ENCODE data around the gene NBEA. TPM values are rescaled to one million over a fixed set of nuclear protein-coding genes. Genes with fewer than 3 reads are reported as not detected.

NBEA gene
- total RNA-seq, 4 donors from 2014 or later, result 1.4 to 14.9 (median 4.1) TPM

DNA sequence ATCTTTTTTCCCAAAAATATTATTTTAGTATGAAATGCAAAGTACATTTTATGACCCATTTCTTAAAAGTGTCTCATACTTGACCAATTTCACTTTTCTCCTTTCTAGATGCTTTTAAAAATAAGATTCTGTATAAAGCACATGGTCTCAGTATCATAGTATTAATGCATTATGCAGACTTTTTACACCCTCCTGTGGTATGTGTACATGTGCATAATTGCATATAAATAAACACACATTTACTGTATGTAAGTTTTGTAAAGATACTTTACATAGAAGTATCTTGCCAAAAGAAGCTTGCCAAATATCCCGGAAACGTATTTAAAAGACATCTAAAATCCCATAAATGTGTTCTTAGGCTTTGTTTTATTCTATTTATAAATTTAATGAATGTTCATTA, 619.5 kb downstream of the NBEA start:
- Histone ChIP-seq H3K36me3 (no peaks in the 10 kb centered on the region), H3K4me3 (no peak overlapping the region), H3K27me3 (no peaks in the 10 kb centered on the region), H3K9me3 (no peaks in the 10 kb centered on the region), H3K4me1 (no peaks in the 10 kb centered on the region), H3K27ac (no peak overlapping the region)
- DNase-seq, result no peak
- TF ChIP-seq, protein P1, sequence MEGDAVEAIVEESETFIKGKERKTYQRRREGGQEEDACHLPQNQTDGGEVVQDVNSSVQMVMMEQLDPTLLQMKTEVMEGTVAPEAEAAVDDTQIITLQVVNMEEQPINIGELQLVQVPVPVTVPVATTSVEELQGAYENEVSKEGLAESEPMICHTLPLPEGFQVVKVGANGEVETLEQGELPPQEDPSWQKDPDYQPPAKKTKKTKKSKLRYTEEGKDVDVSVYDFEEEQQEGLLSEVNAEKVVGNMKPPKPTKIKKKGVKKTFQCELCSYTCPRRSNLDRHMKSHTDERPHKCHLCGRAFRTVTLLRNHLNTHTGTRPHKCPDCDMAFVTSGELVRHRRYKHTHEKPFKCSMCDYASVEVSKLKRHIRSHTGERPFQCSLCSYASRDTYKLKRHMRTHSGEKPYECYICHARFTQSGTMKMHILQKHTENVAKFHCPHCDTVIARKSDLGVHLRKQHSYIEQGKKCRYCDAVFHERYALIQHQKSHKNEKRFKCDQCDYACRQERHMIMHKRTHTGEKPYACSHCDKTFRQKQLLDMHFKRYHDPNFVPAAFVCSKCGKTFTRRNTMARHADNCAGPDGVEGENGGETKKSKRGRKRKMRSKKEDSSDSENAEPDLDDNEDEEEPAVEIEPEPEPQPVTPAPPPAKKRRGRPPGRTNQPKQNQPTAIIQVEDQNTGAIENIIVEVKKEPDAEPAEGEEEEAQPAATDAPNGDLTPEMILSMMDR (IDR thresholded peaks at IDR 0.05), result no peak
- no peak for TF ChIP-seq POLR2A (IDR thresholded peaks at IDR 0.05)

DNA sequence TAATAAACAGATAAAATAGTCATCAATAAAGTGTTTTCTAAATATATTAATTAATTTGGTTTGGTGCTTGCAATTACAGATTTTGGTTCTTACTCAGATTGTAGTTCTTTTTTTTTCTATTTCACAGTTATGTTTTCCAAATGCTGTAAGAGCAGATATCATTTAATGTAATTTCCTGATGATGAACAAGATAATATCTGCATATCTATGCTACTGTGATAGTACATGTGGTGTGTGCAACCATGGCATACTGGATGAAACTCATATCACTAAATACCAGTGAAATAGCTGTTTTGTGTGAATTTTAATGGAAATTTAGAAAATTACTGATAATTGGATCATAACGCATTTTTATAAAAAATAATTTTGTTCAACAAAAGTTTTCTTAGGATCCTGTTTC, 623.2 kb downstream of the NBEA start:
- TF ChIP-seq, protein P1 (IDR thresholded peaks at IDR 0.05), result no peak
- TF ChIP-seq POLR2A (IDR thresholded peaks at IDR 0.05), result no peak
- DNase-seq, result no peak
- no peak overlapping the region for H3K4me3 ChIP-seq
- H3K36me3 ChIP-seq, result no peaks in the 10 kb centered on the region
- no peaks in the 10 kb centered on the region for H3K27me3 ChIP-seq
- H3K27ac ChIP-seq, result no peak overlapping the region
- H3K4me1 ChIP-seq, result no peaks in the 10 kb centered on the region
- no peaks in the 10 kb centered on the region for H3K9me3 ChIP-seq

DNA sequence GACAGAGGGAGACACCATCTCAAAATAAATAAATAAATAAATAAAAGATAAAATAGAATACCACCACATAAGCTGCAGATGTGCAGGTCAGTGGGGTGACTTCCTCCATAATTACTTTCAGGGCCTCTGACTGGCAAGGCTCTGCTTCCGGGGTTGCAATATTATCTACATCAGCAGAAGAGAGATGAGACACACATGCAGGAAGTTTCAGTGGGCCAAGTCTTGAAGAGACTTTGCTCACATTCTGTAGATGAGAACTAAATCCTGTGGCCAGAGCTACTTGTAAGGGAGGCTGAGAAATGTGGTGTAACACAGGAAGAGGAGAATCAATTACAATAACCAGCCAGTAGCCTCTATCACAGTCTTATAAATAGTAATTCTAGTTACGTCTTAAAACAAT, 624.3 kb downstream of the NBEA start:
- H3K4me1 ChIP-seq, result no peaks in the 10 kb centered on the region
- H3K27ac ChIP-seq, result no peak overlapping the region
- DNase-seq, result no peak
- H3K27me3 ChIP-seq, result no peaks in the 10 kb centered on the region
- no peak overlapping the region for H3K4me3 ChIP-seq
- no peaks in the 10 kb centered on the region for H3K36me3 ChIP-seq
- TF ChIP-seq POLR2A (IDR thresholded peaks at IDR 0.05), result no peak
- TF ChIP-seq, protein P1 (IDR thresholded peaks at IDR 0.05), result no peak
- H3K9me3 ChIP-seq, result no peaks in the 10 kb centered on the region

DNA sequence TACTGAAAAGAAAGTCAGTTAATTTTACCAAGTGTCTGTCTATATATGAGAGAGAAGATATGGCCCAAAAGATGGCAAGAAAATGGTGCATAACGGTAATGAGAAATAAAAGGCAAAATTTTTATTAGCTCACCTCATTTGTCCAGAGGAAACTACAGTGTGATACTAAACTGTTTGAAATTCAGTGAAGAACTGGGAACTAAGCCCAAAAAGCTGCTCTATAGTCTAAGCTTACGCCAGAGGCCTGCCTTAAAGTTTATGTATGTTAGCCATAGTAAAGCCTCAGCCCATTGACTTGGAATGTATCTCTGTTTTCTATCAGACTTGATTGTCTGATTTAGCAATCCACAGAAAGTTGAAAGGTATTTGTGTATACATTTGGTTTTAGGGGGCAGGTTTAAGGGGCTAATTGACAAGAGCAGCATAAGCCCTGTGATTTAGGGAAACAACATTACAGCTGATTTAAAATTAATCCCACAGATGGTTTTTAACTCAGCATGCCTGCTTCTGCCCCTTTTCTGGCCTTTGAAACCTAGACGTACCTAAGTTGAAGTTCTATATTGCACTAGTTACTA, 625.4 kb downstream of the NBEA start:
- no peaks in the 10 kb centered on the region for H3K27me3 ChIP-seq
- H3K27ac ChIP-seq, result no peak overlapping the region
- no peak overlapping the region for H3K4me3 ChIP-seq
- TF ChIP-seq, protein P1 (IDR thresholded peaks at IDR 0.05), result no peak
- no peak for TF ChIP-seq POLR2A (IDR thresholded peaks at IDR 0.05)
- no peaks in the 10 kb centered on the region for H3K9me3 ChIP-seq
- H3K36me3 ChIP-seq, result no peaks in the 10 kb centered on the region
- H3K4me1 ChIP-seq, result no peaks in the 10 kb centered on the region
- DNase-seq, result no peak

DNA sequence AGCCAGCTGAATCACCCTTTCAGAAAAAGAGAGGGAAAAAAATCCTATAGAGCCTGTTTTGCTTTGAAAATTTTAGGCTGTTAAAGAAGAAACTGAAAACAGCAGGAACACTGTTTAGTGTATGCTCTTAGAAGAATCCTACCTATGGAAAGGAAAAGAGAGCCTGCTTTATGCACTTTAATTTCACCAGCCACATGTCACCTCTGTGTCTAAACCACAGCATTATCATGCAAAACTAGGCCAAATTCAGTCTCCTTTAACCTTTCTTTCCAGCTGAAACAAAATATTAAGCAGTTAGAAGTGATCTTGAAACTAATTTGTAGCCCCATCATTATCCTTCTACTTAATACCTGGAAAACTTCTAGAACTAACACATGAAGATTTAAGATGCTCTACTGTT, 631.6 kb downstream of the NBEA start:
- Histone ChIP-seq H3K36me3 (no peaks in the 10 kb centered on the region), H3K27me3 (no peaks in the 10 kb centered on the region), H3K4me3 (no peak overlapping the region), H3K4me1 (no peaks in the 10 kb centered on the region), H3K9me3 (no peaks in the 10 kb centered on the region), H3K27ac (no peak overlapping the region)
- no peak for TF ChIP-seq POLR2A (IDR thresholded peaks at IDR 0.05)
- TF ChIP-seq, protein P1 (IDR thresholded peaks at IDR 0.05), result no peak
- DNase-seq, result no peak

DNA sequence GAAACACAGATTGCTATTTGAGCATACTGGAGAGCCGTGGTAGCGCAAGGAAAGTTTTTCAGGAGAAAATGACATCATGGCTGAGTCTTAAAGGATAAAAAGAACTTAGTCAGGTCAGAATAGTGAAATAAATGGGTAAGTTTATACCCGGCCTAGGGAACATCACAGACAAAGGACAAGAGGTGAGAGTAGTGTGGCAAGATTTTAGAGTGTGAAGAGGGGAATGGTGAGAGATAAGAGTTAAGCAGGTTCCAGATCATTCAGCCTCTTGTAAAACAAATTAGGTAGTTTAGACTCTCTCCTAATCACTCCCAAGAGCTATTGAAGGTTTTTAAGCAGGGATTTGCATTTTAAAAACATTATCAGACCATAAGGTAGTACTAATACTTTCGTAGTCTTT, 650.4 kb downstream of the NBEA start:
- no peak for TF ChIP-seq POLR2A (IDR thresholded peaks at IDR 0.05)
- TF ChIP-seq, protein P1 (IDR thresholded peaks at IDR 0.05), result no peak

More for the DNA sequence above, 650.4 kb downstream of the NBEA start:
- no peaks in the 10 kb centered on the region for H3K4me1 ChIP-seq
- H3K27ac ChIP-seq, result no peak overlapping the region
- H3K9me3 ChIP-seq, result no peaks in the 10 kb centered on the region
- H3K27me3 ChIP-seq, result no peaks in the 10 kb centered on the region
- no peak overlapping the region for H3K4me3 ChIP-seq
- DNase-seq, result no peak
- H3K36me3 ChIP-seq, result no peaks in the 10 kb centered on the region
